Testis (tissue), 3 donors: ENCODE results near the gene NEO1. TPM values are rescaled to one million over a fixed set of nuclear protein-coding genes. Genes with fewer than 3 reads are reported as not detected.

Source experiments
- DNase-seq: peaks from one replicate; pipeline ENCODE4 v3.0.0-alpha.2; 2019
- H3K27ac ChIP-seq, 2 donors: fragments of 200-600 bp; sonication (generic); one replicate each; pipeline ENCODE4 v1.5.1; 2019
- H3K27me3 ChIP-seq: fragments of 200-600 bp; sonication (generic); one replicate; pipeline ENCODE4 v1.5.1; 2019
- H3K36me3 ChIP-seq: fragments of 200-600 bp; sonication (generic); one replicate; pipeline ENCODE4 v1.5.1; 2017; ENCODE audit warnings: low read depth; ENCODE audit errors: missing control alignments
- H3K4me1 ChIP-seq: fragments of 200-600 bp; sonication (generic); one replicate; pipeline ENCODE4 v1.5.1; 2019
- H3K4me3 ChIP-seq, 2 donors: fragments of 200-600 bp; sonication (generic); one replicate each; pipeline ENCODE4 v1.5.1; 2017 to 2019
- H3K9me3 ChIP-seq: fragments of 200-600 bp; sonication (generic); one replicate; pipeline ENCODE4 v1.5.1; 2017
- CTCF ChIP-seq, 3 experiments: fragments of 450-650 bp in 2 of 3; fragments of 200-600 bp in 1 of 3; sonication (generic) in 1 of 3; IDR thresholded peaks; one replicate each; pipeline ENCODE4 v1.5.1; 2016 to 2019; ENCODE audit warnings: antibody characterized with exemption in 3 of 3, mild to moderate bottlenecking in 2 of 3, moderate library complexity in 1 of 3
- POLR2A ChIP-seq: fragments of 450-650 bp; IDR thresholded peaks from one replicate; pipeline ENCODE4 v1.6.1; 2017; ENCODE audit warnings: antibody characterized with exemption, mild to moderate bottlenecking, moderate library complexity
- WGBS, 2 donors: methylation state at CpG; one replicate each; pipeline ENCODE4 v1.1.5; 2018; 5-methylcytosine and 5-hydroxymethylcytosine counted together
- intact Hi-C: fragments of 100-400 bp; cut with DNase I; formaldehyde crosslinking; loops from one replicate; pipeline ENCODE4 v1.15.1; 2023; ENCODE audit warnings: low total_unique reads
- polyA plus RNA-seq: library from polyadenylated mRNA; stranded (reverse); fragments of 350-450 nt; fragmentation: Illumina TruSeq; extraction: RNeasy Lipid Tissue Mini Kit (QIAGEN cat#74804); gene quantifications from one replicate; pipeline ENCODE4 v1.2.3, GENCODE V29; 2014; ENCODE audit warnings: low read depth, low replicate concordance; ENCODE audit not compliant: insufficient read depth
- total RNA-seq, 2 donors: library from RNA; depleted of rRNA; stranded (reverse); fragments of >200 nt; gene quantifications; one replicate each; pipeline ENCODE4 v1.2.3, GENCODE V29; 2016

NEO1 gene
- total and polyA plus RNA-seq, 3 donors from 2014 or later = 42.2 to 57.4 (median 50.2) TPM

- no peak for DNase-seq
- intact Hi-C loops = no loop called here
- Histone ChIP-seq H3K27ac (no peak overlapping the region), H3K9me3 (no peaks in the 10 kb centered on the region), H3K27me3 (no peaks in the 10 kb centered on the region), H3K4me1 (peaks cover 17% of the 10 kb centered on the region), H3K4me3 (no peak overlapping the region), H3K36me3 (no peaks in the 10 kb centered on the region)
- 52 to 64% methylated on average over 4 of the region's 4 CpGs for WGBS, 2 donors
- TF ChIP-seq POLR2A (no peak), CTCF (IDR thresholded peaks at IDR 0.05) (no peak)
These were observed 273.9 kb downstream of the NEO1 start for GRCh38 chr15:73326157-73326556.

GRCh38 chr15:73328149-73328820 lies 276.0 kb downstream of the NEO1 start:
- Histone ChIP-seq H3K27ac (no peak overlapping the region), H3K4me1 (peaks cover 22% of the 10 kb centered on the region), H3K9me3 (no peaks in the 10 kb centered on the region), H3K4me3 (no peak overlapping the region), H3K27me3 (no peaks in the 10 kb centered on the region), H3K36me3 (no peaks in the 10 kb centered on the region)
- 89 to 92% methylated on average over 12 of the region's 12 CpGs for WGBS, 2 donors
- intact Hi-C loops = no loop called here
- TF ChIP-seq CTCF (IDR thresholded peaks at IDR 0.05) = no peak
- TF ChIP-seq POLR2A = no peak
- no peak for DNase-seq

- H3K4me3 ChIP-seq = no peak overlapping the region
- no peak for DNase-seq
- peaks cover 22% of the 10 kb centered on the region for H3K4me1 ChIP-seq
- TF ChIP-seq POLR2A (no peak), CTCF (IDR thresholded peaks at IDR 0.05) (no peak)
- H3K36me3 ChIP-seq = no peaks in the 10 kb centered on the region
- WGBS, 2 donors = 90 to 96% methylated on average over 10 of the region's 10 CpGs
- no peaks in the 10 kb centered on the region for H3K27me3 ChIP-seq
- no peak overlapping the region for H3K27ac ChIP-seq
- intact Hi-C loops = no loop called here
- H3K9me3 ChIP-seq = no peaks in the 10 kb centered on the region
These were observed 276.7 kb downstream of the NEO1 start for GRCh38 chr15:73328981-73329380.

- 63 to 77% methylated on average over 9 to 21 of the region's 21 CpGs for WGBS, 2 donors
These were observed 277.4 kb downstream of the NEO1 start for GRCh38 chr15:73329501-73330200.

More at GRCh38 chr15:73329501-73330200, 277.4 kb downstream of the NEO1 start:
- Histone ChIP-seq H3K9me3 (no peaks in the 10 kb centered on the region), H3K27me3 (no peaks in the 10 kb centered on the region), H3K4me3 (no peak overlapping the region), H3K27ac (peak overlapping the region; percentile 47 to 50), H3K4me1 (peaks cover 22% of the 10 kb centered on the region), H3K36me3 (no peaks in the 10 kb centered on the region)
- TF ChIP-seq POLR2A (no peak), CTCF (IDR thresholded peaks at IDR 0.05) (no peak)
- peak; percentile 72 for DNase-seq
- intact Hi-C loops = no loop called here
